Right lobe of liver (tissue), 4 donors: ENCODE results near the gene C1RL.

ENCODE experiments used
- POLR2A ChIP-seq: fragments of 450-650 bp; IDR thresholded peaks from one replicate; pipeline ENCODE4 v1.6.1; 2017; ENCODE audit warnings: antibody characterized with exemption, mild to moderate bottlenecking
- TF ChIP-seq, protein P1 (sequence below), 4 donors: fragments of 200-600 bp in 3 of 4; fragments of 450-650 bp in 1 of 4; IDR thresholded peaks; one replicate each; pipeline versions ENCODE4 v1.5.1 to v1.8.0; 2016 to 2022; ENCODE audit warnings: antibody characterized with exemption in 4 of 4, mild to moderate bottlenecking in 2 of 4
- donor health status: DM: no; HTN: no; CAD: no.
- donor health status: DM: no; HTN: no; CAD: no.
- donor health status: DM: no; HTN: yes; CAD: no.

DNA sequence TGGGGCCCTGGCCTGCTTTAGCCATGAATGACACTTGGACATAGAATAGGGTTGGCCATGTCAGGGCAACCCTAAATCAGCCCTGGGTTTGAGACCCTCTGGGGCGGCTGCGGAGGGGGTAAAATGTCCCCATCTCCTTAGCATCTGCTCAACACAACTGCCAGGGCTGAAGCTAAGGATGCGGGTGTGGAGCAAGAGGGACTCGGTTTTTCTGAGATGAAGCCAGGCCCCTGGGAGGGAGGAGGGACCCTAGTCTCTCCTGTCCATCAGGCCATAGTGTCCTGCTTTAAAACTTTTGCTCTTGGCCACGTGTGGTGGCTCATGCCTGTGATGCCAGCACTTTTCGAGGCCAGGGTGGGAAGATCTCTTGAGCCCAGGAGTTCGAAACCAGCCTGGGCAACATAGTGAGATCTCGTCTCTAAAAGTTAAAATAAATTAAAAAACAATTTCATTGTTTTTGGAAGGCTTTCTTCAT lies 16.0 kb downstream of the C1RL start:
- TF ChIP-seq, protein P1, sequence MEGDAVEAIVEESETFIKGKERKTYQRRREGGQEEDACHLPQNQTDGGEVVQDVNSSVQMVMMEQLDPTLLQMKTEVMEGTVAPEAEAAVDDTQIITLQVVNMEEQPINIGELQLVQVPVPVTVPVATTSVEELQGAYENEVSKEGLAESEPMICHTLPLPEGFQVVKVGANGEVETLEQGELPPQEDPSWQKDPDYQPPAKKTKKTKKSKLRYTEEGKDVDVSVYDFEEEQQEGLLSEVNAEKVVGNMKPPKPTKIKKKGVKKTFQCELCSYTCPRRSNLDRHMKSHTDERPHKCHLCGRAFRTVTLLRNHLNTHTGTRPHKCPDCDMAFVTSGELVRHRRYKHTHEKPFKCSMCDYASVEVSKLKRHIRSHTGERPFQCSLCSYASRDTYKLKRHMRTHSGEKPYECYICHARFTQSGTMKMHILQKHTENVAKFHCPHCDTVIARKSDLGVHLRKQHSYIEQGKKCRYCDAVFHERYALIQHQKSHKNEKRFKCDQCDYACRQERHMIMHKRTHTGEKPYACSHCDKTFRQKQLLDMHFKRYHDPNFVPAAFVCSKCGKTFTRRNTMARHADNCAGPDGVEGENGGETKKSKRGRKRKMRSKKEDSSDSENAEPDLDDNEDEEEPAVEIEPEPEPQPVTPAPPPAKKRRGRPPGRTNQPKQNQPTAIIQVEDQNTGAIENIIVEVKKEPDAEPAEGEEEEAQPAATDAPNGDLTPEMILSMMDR (IDR thresholded peaks at IDR 0.05) = no peak
- no peak for TF ChIP-seq POLR2A
